GM21825 (cell line): ENCODE data around the gene SDHAF1.
A peak's percentile ranks its signal among the peaks of the same experiment; 100 is the strongest.
"Not testable (repeated sequence)": the region's sequence is repeated elsewhere in the genome, so short reads cannot be mapped to it uniquely, and the experiment has no call there.

Experiments
- ATAC-seq: cut with Tn5 transposase; IDR thresholded peaks from one replicate; pipeline ENCODE4 v1.9.1; 2021; ENCODE audit warnings: mild to moderate bottlenecking, moderate library complexity; ENCODE audit not compliant: unreplicated experiment

Gene SDHAF1

GRCh38 chr19:35995048-35995993, at the start of gene SDHAF1:
SDHAF1 (plus strand) TSS chr19:35995188; CDS start chr19:35995275, 87 bp downstream.
- peak; percentile 76 for ATAC-seq

- no peak for ATAC-seq
Measured at GRCh38 chr19:35946203-35946602, 48.8 kb upstream of the SDHAF1 start.

- no peak for ATAC-seq
Measured at GRCh38 chr19:35949131-35949530, 45.9 kb upstream of the SDHAF1 start.

- ATAC-seq: no peak
Measured at GRCh38 chr19:35955881-35956634, 38.9 kb upstream of the SDHAF1 start.

- not testable (repeated sequence) for ATAC-seq
Measured at GRCh38 chr19:35957411-35957810, 37.6 kb upstream of the SDHAF1 start.

GRCh38 chr19:35958660-35959039, 36.3 kb upstream of the SDHAF1 start:
- ATAC-seq: no peak

GRCh38 chr19:35959040-35959967, 35.7 kb upstream of the SDHAF1 start:
- ATAC-seq: no peak

GRCh38 chr19:35959968-35960320, 35.0 kb upstream of the SDHAF1 start:
- ATAC-seq: no peak

- ATAC-seq: no peak
Measured at GRCh38 chr19:35960432-35960972, 34.5 kb upstream of the SDHAF1 start.

GRCh38 chr19:35963514-35963913, 31.5 kb upstream of the SDHAF1 start:
- no peak for ATAC-seq

- no peak for ATAC-seq
Measured at GRCh38 chr19:35966771-35967170, 28.2 kb upstream of the SDHAF1 start.

GRCh38 chr19:35973487-35973886, 21.5 kb upstream of the SDHAF1 start:
- ATAC-seq: no peak

- no peak for ATAC-seq
Measured at GRCh38 chr19:35975608-35976214, 19.3 kb upstream of the SDHAF1 start.

- no peak for ATAC-seq
Measured at GRCh38 chr19:35977446-35978222, 17.4 kb upstream of the SDHAF1 start.

GRCh38 chr19:35978271-35978670, 16.7 kb upstream of the SDHAF1 start:
- no peak for ATAC-seq

GRCh38 chr19:35978832-35979365, 16.1 kb upstream of the SDHAF1 start:
- ATAC-seq: no peak

GRCh38 chr19:35980997-35981396, 14.0 kb upstream of the SDHAF1 start:
- not testable (repeated sequence) for ATAC-seq

- no peak for ATAC-seq
Measured at GRCh38 chr19:35983177-35983576, 11.8 kb upstream of the SDHAF1 start.

GRCh38 chr19:35986111-35986510, 8.9 kb upstream of the SDHAF1 start:
- ATAC-seq: no peak
